ENCODE measurements around the gene CHAC1. TPM values are rescaled to one million over a fixed set of nuclear protein-coding genes. Genes with fewer than 3 reads are reported as not detected.

The CHAC1 gene
- total RNA-seq: 10 to 100 TPM; 19.8 to 20.2 TPM

DNA sequence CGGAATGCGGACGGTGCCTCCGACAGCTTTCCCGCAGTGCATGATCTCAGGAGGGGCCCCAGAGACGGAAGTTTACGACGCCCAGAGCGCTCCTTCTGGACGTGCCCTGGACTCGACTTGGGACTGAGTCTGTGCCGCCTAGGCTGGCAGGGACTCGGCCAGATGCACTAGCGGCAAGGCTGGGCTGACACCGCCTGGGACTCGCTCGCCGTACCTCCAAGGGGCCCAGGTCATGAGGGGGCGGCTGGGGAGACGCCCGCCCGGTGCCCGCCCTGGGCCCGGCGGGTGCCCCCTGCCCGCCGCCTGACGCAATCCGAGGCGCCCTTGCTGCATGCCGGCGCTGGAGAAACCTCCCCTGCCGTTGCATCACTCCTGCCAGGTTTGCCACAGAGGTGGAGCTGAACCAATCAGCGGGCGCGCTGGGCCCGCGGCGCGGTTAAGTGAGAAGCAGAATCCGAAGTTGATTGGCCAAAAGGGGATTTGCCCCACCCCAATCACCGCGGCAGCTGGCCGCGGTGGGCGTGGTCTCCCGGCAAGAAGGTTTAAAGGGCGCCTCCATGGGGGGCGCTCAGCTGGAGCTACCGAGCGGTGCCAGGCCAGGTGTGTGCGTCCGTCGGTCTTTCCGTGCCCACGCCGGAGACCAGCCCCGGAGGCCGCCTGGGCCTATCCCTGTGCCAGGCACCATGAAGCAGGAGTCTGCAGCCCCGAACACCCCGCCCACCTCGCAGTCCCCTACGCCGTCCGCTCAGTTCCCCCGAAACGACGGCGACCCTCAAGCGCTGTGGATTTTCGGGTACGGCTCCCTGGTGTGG is at the start of gene CHAC1:
CHAC1 (plus strand) TSS at position 571 of the 812 bp plus-strand sequence; CDS start at position 684, 113 bp downstream.
- no peaks in the 10 kb centered on the region for H3K9me3 Mint-ChIP-seq
- peak within 1 kb of the TSS; percentile 94 for H3K4me3 Mint-ChIP-seq
- peak; percentile 99 for DNase-seq
- intact Hi-C loops (cut with micrococcal nuclease): loop anchor here (1.0 to 5.0 kb wide), 9 partner anchors 11 to 1019 kb away; partner anchors contain the start of genes CHP1, DNAJC17, EHD4 and INO80
- peaks cover 35% of the 10 kb centered on the region for H3K4me1 Mint-ChIP-seq (ENCODE audit: low read depth)
- H3K27me3 Mint-ChIP-seq (ENCODE audit: low read depth): no peaks in the 10 kb centered on the region
- peak within 1 kb of the TSS; percentile 93 for H3K27ac Mint-ChIP-seq
- CTCF ChIA-PET: interaction anchor here (0.6 to 6.9 kb wide), 5 partner anchors 12 to 829 kb away, joined by 3 to 50 read pairs (median 9); partner anchors contain the start of gene VPS18
- H3K36me3 Mint-ChIP-seq (ENCODE audit: low read depth): peaks cover 32% of the 10 kb centered on the region

- Mint-ChIP-seq H3K27me3 (ENCODE audit: low read depth) (no peaks in the 10 kb centered on the region), H3K27ac (no peak overlapping the region), H3K9me3 (no peaks in the 10 kb centered on the region), H3K4me3 (no peak overlapping the region), H3K4me1 (ENCODE audit: low read depth) (peaks cover 23% of the 10 kb centered on the region), H3K36me3 (ENCODE audit: low read depth) (peaks cover 8% of the 10 kb centered on the region)
- DNase-seq: no peak
- CTCF ChIA-PET: interaction anchor here (0.6 to 15.7 kb wide), 36 partner anchors 9 to 790 kb away, joined by 3 to 393 read pairs (median 4); partner anchors contain the start of genes CHAC1, CHP1, DLL4 and EXD1
- intact Hi-C loops (cut with micrococcal nuclease): loop anchor here (1.0 to 5.0 kb wide), 5 partner anchors 36 to 378 kb away; partner anchors contain the start of gene CHAC1
These were observed 48.6 kb upstream of the CHAC1 start for GRCh38 chr15:40904552-40905201.

DNA sequence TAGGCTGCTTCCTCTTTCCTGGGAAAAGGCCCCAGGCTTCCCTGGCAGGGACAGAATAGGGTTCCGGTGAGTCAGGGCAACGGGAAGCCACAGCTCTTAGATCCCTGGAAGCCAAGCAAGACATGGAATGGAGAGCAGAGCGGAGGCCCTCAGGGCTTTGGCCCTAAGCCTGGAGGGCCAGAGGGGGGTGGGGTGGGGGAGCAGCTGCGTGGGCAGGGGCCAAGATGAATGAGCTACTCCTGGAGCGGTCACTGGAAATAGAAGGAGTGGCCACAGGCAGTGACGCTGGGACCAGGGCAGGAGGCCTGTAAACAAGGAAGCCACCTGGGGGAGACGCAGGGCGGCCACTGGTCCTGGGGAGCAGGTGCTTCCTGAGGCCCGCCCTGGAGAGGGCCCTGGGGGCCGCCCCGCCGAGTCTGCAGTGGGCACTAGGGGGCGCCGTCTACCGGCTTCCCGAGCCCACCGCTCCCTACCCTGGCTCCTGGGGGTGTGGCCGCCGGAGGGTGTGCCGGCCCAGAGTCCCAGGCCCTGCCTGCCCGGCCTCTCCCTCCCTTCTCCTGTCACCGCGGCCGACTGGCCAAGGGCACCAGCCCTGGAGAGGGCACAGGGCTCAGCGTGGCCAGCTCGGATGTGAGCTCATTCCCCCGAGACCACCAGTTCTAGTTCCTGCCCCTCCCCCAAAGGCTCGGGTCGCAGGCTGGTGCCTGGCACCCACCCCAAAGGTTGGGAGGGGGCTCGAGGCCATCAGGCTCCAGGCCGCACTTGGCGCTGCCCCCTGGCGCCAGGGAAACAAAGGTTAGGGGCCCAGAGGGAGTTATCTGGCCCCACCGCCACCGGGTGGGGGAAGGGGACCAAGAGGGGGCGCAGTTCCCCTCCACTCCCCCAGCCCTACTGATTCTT is 46.9 kb upstream of the CHAC1 start:
- peak; percentile 87 for DNase-seq
- Mint-ChIP-seq H3K27me3 (ENCODE audit: low read depth) (no peaks in the 10 kb centered on the region), H3K36me3 (ENCODE audit: low read depth) (peaks cover 5% of the 10 kb centered on the region), H3K4me3 (peak overlapping the region; percentile 73), H3K4me1 (ENCODE audit: low read depth) (peaks cover 21% of the 10 kb centered on the region), H3K27ac (peak overlapping the region; percentile 24), H3K9me3 (no peaks in the 10 kb centered on the region)
- CTCF ChIA-PET: interaction anchor here (0.5 to 15.7 kb wide), 26 partner anchors 10 to 290 kb away, joined by 3 to 393 read pairs (median 4); partner anchors contain the start of genes CHAC1, DLL4 and VPS18
- intact Hi-C loops (cut with micrococcal nuclease): loop anchor here (1.0 to 5.0 kb wide), 2 partner anchors 376 to 426 kb away; partner anchors contain the start of genes NUSAP1 and OIP5

GRCh38 chr15:40906991-40907802 is 46.1 kb upstream of the CHAC1 start:
- Mint-ChIP-seq H3K36me3 (ENCODE audit: low read depth) (peaks cover 5% of the 10 kb centered on the region), H3K27ac (peak overlapping the region; percentile 81), H3K9me3 (no peaks in the 10 kb centered on the region), H3K4me1 (ENCODE audit: low read depth) (peaks cover 21% of the 10 kb centered on the region), H3K27me3 (ENCODE audit: low read depth) (no peaks in the 10 kb centered on the region), H3K4me3 (peak overlapping the region; percentile 73)
- DNase-seq: peak; percentile 75
- CTCF ChIA-PET: interaction anchor here (0.5 to 15.7 kb wide), 23 partner anchors 10 to 324 kb away, joined by 3 to 393 read pairs (median 4); partner anchors contain the start of genes CHAC1, CHP1, DLL4 and VPS18
- intact Hi-C loops (cut with micrococcal nuclease): loop anchor here (1.0 to 5.0 kb wide), 3 partner anchors 21 to 425 kb away; partner anchors contain the start of genes NUSAP1 and OIP5

DNA sequence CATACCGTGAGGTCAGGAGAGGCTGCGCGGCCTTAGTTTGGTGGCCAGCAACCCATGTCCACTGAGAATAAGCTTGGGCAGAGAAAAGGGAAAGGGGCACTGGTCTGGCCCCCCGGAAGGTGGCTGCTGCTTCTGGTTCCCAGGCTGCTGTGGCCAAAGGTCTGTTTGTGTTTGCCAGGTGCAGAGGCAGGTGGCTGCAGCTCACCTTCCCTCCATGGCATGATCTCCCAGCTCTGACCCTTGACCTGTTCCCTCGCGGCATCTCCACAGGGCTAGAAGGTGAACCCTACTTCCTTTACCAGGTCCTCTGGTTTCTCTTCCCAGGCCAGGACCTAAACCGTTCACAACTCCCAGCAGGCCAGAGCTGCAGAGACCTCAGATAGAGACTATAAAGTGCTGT is 45.2 kb upstream of the CHAC1 start:
- H3K4me1 Mint-ChIP-seq (ENCODE audit: low read depth): peaks cover 16% of the 10 kb centered on the region
- H3K4me3 Mint-ChIP-seq: no peak overlapping the region
- H3K27me3 Mint-ChIP-seq (ENCODE audit: low read depth): no peaks in the 10 kb centered on the region
- peak overlapping the region; percentile 50 for H3K27ac Mint-ChIP-seq
- CTCF ChIA-PET: interaction anchor here (0.7 to 15.7 kb wide), 10 partner anchors 9 to 277 kb away, joined by 3 to 393 read pairs (median 43); partner anchors contain the start of genes DLL4 and VPS18
- intact Hi-C loops (cut with micrococcal nuclease): loop anchor here (5.0 kb wide), 1 partner anchor 374 kb away; no protein-coding TSS in a partner anchor
- no peak for DNase-seq
- no peaks in the 10 kb centered on the region for H3K9me3 Mint-ChIP-seq
- peaks cover 5% of the 10 kb centered on the region for H3K36me3 Mint-ChIP-seq (ENCODE audit: low read depth)

DNA sequence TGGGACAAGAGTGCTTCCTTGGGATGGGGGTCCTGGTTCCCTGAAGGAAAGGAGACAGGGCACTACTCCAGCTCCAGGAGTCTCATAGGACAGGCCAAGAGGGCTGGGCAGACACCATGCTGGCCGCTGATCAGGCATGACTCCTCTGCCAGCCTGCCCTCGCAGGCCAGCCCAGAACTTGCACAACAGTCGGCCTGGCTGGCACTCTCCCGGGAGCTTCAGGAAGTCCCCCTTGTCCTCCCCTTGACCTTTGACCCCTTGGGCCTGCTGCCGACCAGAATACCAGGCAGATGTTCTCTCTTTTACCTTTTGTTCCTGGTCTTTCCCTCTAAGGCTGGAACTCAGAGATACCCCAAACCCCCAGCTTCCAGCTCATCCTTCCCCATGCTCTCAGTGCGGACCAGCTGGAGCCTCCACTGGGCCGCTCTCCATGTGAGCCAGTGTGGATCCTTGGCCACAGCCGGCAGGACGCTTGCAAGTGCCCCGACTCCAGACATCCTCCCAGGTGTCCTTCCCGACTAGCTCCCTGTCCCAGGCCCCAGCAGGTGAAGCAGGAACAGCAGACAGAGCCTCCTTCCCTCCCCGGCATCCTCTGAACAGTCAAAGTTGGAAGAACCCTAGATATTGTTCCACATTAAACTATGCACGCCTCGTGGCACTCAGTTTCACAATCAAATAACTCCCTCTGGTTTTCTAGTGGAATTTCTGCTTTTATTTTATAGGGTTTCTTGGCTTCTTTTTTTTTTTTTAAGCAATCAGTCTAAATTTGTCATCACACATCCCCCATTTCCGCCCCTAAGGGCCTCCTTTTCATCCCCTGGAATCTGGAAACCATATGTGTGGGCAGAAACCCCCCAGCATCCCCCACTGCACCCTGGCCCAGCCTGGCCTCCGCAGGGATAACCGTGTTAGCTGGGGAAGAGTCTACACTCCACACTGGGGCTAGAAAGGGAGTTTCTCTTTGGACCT is 43.3 kb upstream of the CHAC1 start:
- no peaks in the 10 kb centered on the region for H3K36me3 Mint-ChIP-seq (ENCODE audit: low read depth)
- DNase-seq: no peak
- CTCF ChIA-PET: interaction anchor here (0.6 to 5.2 kb wide), 3 partner anchors 20 to 126 kb away, joined by 3 to 34 read pairs (median 6); partner anchors contain the start of gene DLL4
- H3K4me3 Mint-ChIP-seq: no peak overlapping the region
- intact Hi-C loops (cut with micrococcal nuclease): loop anchor here (5.0 kb wide), 1 partner anchor 372 kb away; no protein-coding TSS in a partner anchor
- peaks cover 9% of the 10 kb centered on the region for H3K4me1 Mint-ChIP-seq (ENCODE audit: low read depth)
- no peaks in the 10 kb centered on the region for H3K27me3 Mint-ChIP-seq (ENCODE audit: low read depth)
- no peak overlapping the region for H3K27ac Mint-ChIP-seq
- no peaks in the 10 kb centered on the region for H3K9me3 Mint-ChIP-seq

DNA sequence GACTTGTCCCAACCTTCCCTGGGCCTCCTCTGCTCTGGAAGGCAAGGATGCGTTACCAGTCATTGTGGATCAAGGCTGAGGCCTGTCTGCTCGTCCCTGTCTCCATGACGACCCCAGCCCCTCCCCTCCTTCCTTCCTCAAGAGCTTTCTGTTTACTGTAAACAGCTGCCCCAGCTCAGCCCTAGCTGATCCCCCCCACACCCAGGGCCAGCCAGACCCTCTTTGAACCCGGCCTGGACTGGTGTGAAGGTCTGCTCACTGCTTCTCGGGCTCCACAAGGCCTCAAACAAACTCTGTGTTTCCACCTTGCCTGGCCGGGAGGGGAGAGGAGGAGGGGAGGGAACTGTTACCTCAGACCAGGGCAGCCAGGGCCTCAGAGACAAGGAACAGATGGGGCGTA is 42.1 kb upstream of the CHAC1 start:
- intact Hi-C loops (cut with micrococcal nuclease): no loop called here
- no peak overlapping the region for H3K4me3 Mint-ChIP-seq
- no peak for DNase-seq
- no peak overlapping the region for H3K27ac Mint-ChIP-seq
- H3K36me3 Mint-ChIP-seq (ENCODE audit: low read depth): no peaks in the 10 kb centered on the region
- CTCF ChIA-PET: interaction anchor here (1.4 kb wide), 1 partner anchor 111 kb away, joined by 3 read pairs; no protein-coding TSS in a partner anchor
- H3K4me1 Mint-ChIP-seq (ENCODE audit: low read depth): peaks cover 9% of the 10 kb centered on the region
- no peaks in the 10 kb centered on the region for H3K27me3 Mint-ChIP-seq (ENCODE audit: low read depth)
- H3K9me3 Mint-ChIP-seq: no peaks in the 10 kb centered on the region

DNA sequence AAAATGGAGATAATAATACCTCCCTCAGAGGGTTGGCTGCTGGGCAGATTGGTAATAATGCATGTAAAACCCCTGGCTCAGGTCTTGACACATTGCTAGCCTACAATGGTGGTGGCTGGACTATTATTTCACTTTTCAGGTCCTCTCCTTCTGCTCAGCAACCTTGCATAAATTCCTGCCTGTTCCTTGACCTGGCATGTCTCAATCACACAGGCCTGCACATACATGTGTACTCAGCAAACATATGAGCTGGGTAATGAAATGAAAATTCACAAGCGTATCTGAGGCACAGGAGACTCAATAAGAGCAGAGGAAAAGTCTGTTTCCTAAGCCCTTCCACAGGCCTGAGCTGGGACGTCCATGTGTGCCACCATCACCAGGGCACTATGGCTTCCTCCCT is 41.6 kb upstream of the CHAC1 start:
- Mint-ChIP-seq H3K9me3 (no peaks in the 10 kb centered on the region), H3K4me1 (ENCODE audit: low read depth) (peaks cover 9% of the 10 kb centered on the region), H3K27me3 (ENCODE audit: low read depth) (no peaks in the 10 kb centered on the region), H3K36me3 (ENCODE audit: low read depth) (no peaks in the 10 kb centered on the region), H3K4me3 (no peak overlapping the region), H3K27ac (no peak overlapping the region)
- CTCF ChIA-PET: interaction anchor here (0.6 to 1.4 kb wide), 4 partner anchors 19 to 389 kb away, joined by 3 to 4 read pairs (median 3); no protein-coding TSS in a partner anchor
- intact Hi-C loops (cut with micrococcal nuclease): no loop called here
- no peak for DNase-seq

- no peaks in the 10 kb centered on the region for H3K36me3 Mint-ChIP-seq (ENCODE audit: low read depth)
- no peaks in the 10 kb centered on the region for H3K27me3 Mint-ChIP-seq (ENCODE audit: low read depth)
- CTCF ChIA-PET: interaction anchor here (1.4 kb wide), 2 partner anchors 18 to 110 kb away, joined by 3 read pairs; no protein-coding TSS in a partner anchor
- intact Hi-C loops (cut with micrococcal nuclease): no loop called here
- peaks cover 5% of the 10 kb centered on the region for H3K4me1 Mint-ChIP-seq (ENCODE audit: low read depth)
- H3K4me3 Mint-ChIP-seq: no peak overlapping the region
- no peak for DNase-seq
- no peak overlapping the region for H3K27ac Mint-ChIP-seq
- H3K9me3 Mint-ChIP-seq: no peaks in the 10 kb centered on the region
These were observed 40.8 kb upstream of the CHAC1 start for GRCh38 chr15:40912478-40912877.

- intact Hi-C loops (cut with micrococcal nuclease): no loop called here
- Mint-ChIP-seq H3K9me3 (no peaks in the 10 kb centered on the region), H3K4me1 (ENCODE audit: low read depth) (no peaks in the 10 kb centered on the region), H3K27me3 (ENCODE audit: low read depth) (no peaks in the 10 kb centered on the region), H3K36me3 (ENCODE audit: low read depth) (no peaks in the 10 kb centered on the region), H3K27ac (no peak overlapping the region), H3K4me3 (no peak overlapping the region)
- DNase-seq: no peak
- CTCF ChIA-PET: interaction anchor here (1.0 kb wide), 1 partner anchor 28 kb away, joined by 3 read pairs; no protein-coding TSS in a partner anchor
These were observed 39.3 kb upstream of the CHAC1 start for GRCh38 chr15:40914013-40914412.

Measured in activated naive CD4-positive, alpha-beta T cell treated with anti-CD3 and anti-CD28 coated beads for 36 hours (primary cell).